HCT116 (cell line): ENCODE results near the gene MICALL1. TPM values are rescaled to one million over a fixed set of nuclear protein-coding genes. Genes with fewer than 3 reads are reported as not detected.

Experiments used
- ATAC-seq: fragments of 200-7000 bp; cut with Tn5 transposase; 2 replicates; pipeline ENCODE4 v1.9.1; 2020; ENCODE audit warnings: mild to moderate bottlenecking, moderate library complexity
- BruUV-seq: library from RNA; stranded (reverse); fragments of 400-500 nt; replicated peaks from 2 replicates; lab custom pipeline; 2021; lab: Mats Ljungman, UMichigan
- CTCF ChIA-PET: fragments of 300-600 bp; sonication (Branson Sonifier 250); formaldehyde crosslinking; loops from one replicate; lab custom pipeline; 2021; ENCODE audit warnings: antibody characterized with exemption; lab: Charles Lee
- POLR2A ChIA-PET: fragments of 300-600, 350-600 bp; sonication (Branson Sonifier 250); formaldehyde crosslinking; loops from one replicate; lab custom pipeline; 2021; ENCODE audit warnings: antibody characterized with exemption; lab: Charles Lee
- RAD21 ChIA-PET, 2 experiments: fragments of 300-600 bp; sonication (Branson Sonifier 250); formaldehyde crosslinking; loops; one replicate each; lab custom pipeline; 2023; ENCODE audit warnings: low total read pairs in 2 of 2; ENCODE audit not compliant: uncharacterized antibody in 2 of 2, unreplicated experiment in 2 of 2, low non-redundant PET in 1 of 2; lab: Charles Lee
- DNase-seq: peaks from one replicate; pipeline ENCODE4 v3.0.0-alpha.2; 2010; ENCODE audit warnings: low read depth, low spot score
- H2AFZ ChIP-seq: fragments of 200-600 bp; shearing (Covaris generic), sonication (generic); 2 replicates; pipeline ENCODE4 v1.6.1; 2017; ENCODE audit warnings: low read depth, mixed run types, mixed read lengths, antibody characterized with exemption, low read length; ENCODE audit not compliant: poor library complexity, severe bottlenecking
- H3K27ac ChIP-seq: 2 replicates; pipeline ENCODE4 v1.5.1; 2012; ENCODE audit warnings: low read depth, low read length
- H3K27me3 ChIP-seq: fragments of 200-600 bp; sonication (generic); 2 replicates; pipeline ENCODE4 v1.6.1; 2016; ENCODE audit warnings: mixed run types, low read length, mixed read lengths; ENCODE audit not compliant: insufficient read depth
- H3K36me3 ChIP-seq, 2 experiments: fragments of 200-500 bp in 1 of 2; fragments of 200-600 bp in 1 of 2; sonication (Bioruptor generic) in 1 of 2; sonication (generic) in 1 of 2; 2 replicates each; pipeline versions ENCODE4 v1.5.1 to v1.6.1; 2014 to 2016; ENCODE audit warnings: low read length in 2 of 2, inconsistent platforms in 1 of 2, mixed read lengths in 1 of 2, mixed run types in 1 of 2; ENCODE audit not compliant: insufficient read depth in 2 of 2, control insufficient read depth in 1 of 2
- H3K4me1 ChIP-seq, 2 experiments: fragments of 200-600 bp in 1 of 2; sonication (generic) in 1 of 2; 2 replicates each; pipeline versions ENCODE4 v1.5.1 to v1.6.1; 2012 to 2017; ENCODE audit warnings: low read length in 2 of 2, inconsistent platforms in 1 of 2, mild to moderate bottlenecking in 1 of 2, mixed read lengths in 1 of 2, mixed run types in 1 of 2, moderate library complexity in 1 of 2; ENCODE audit not compliant: insufficient read depth in 2 of 2, control insufficient read depth in 1 of 2
- H3K4me2 ChIP-seq: fragments of 200-600 bp; sonication (generic); 2 replicates; pipeline ENCODE4 v1.6.1; 2017; ENCODE audit warnings: mixed run types, low read length, mixed read lengths
- H3K4me3 ChIP-seq, 2 experiments: fragments of 200-600 bp in 1 of 2; sonication (generic) in 1 of 2; replicated peaks in 1 of 2; 2 replicates each; pipeline ENCODE4 v1.5.1; 2011 to 2016; ENCODE audit warnings: low read length in 2 of 2, control low read depth in 1 of 2, low read depth in 1 of 2, mild to moderate bottlenecking in 1 of 2, mixed read lengths in 1 of 2, mixed run types in 1 of 2
- H3K79me2 ChIP-seq: fragments of 200-600 bp; sonication (generic); 2 replicates; pipeline ENCODE4 v1.6.1; 2017; ENCODE audit warnings: mild to moderate bottlenecking, mixed run types, low read length, moderate library complexity, mixed read lengths; ENCODE audit not compliant: insufficient read depth
- H3K9ac ChIP-seq: fragments of 200-600 bp; sonication (generic); 2 replicates; pipeline ENCODE4 v1.6.1; 2016; ENCODE audit warnings: low read length, mixed read lengths
- H3K9me2 ChIP-seq: fragments of 200-600 bp; sonication (generic), shearing (Covaris generic); 2 replicates; pipeline ENCODE4 v1.6.1; 2017; ENCODE audit warnings: mixed run types, mild to moderate bottlenecking, moderate library complexity; ENCODE audit not compliant: insufficient read depth
- H3K9me3 ChIP-seq, 2 experiments: fragments of 200-500 bp in 1 of 2; fragments of 200-600 bp in 1 of 2; sonication (Bioruptor generic) in 1 of 2; sonication (generic) in 1 of 2; 2 replicates each; pipeline ENCODE4 v1.6.1; 2014 to 2017; ENCODE audit warnings: low read length in 2 of 2, mixed read lengths in 2 of 2, inconsistent platforms in 1 of 2, low read depth in 1 of 2, mild to moderate bottlenecking in 1 of 2, mixed run types in 1 of 2, moderate library complexity in 1 of 2; ENCODE audit not compliant: control insufficient read depth in 1 of 2, insufficient read depth in 1 of 2
- H4K20me1 ChIP-seq: fragments of 200-600 bp; sonication (generic), shearing (Covaris generic); 2 replicates; pipeline ENCODE4 v1.6.1; 2017; ENCODE audit warnings: mixed run types, mild to moderate bottlenecking, moderate library complexity; ENCODE audit not compliant: insufficient read depth
- CBX3 ChIP-seq: IDR thresholded peaks from 2 replicates; pipeline ENCODE4 v1.6.1; 2012; ENCODE audit warnings: low read depth
- EGR1 ChIP-seq: IDR thresholded peaks from 2 replicates; pipeline ENCODE4 v1.6.1; 2012; ENCODE audit warnings: low read depth
- ELF1 ChIP-seq: IDR thresholded peaks from 2 replicates; pipeline ENCODE4 v1.6.1; 2012; ENCODE audit warnings: low read depth, borderline replicate concordance
- EZH2phosphoT487 ChIP-seq: fragments of 200-600 bp; IDR thresholded peaks from 2 replicates; pipeline ENCODE4 v1.6.1; 2018; ENCODE audit warnings: antibody characterized with exemption, borderline replicate concordance
- POLR2AphosphoS5 ChIP-seq: IDR thresholded peaks from 2 replicates; pipeline ENCODE4 v1.6.1; 2011; ENCODE audit warnings: mild to moderate bottlenecking, low read depth, low read length, moderate library complexity
- SRF ChIP-seq: IDR thresholded peaks from 2 replicates; pipeline ENCODE4 v1.6.1; 2012; ENCODE audit warnings: low read depth
- TCF7L2 ChIP-seq: IDR thresholded peaks from 2 replicates; pipeline ENCODE4 v1.7.0; 2011; ENCODE audit warnings: borderline replicate concordance, inconsistent platforms; ENCODE audit not compliant: insufficient read depth, insufficient read length; ENCODE audit errors: extremely low read depth
- ZFX ChIP-seq: fragments of 450-650 bp; IDR thresholded peaks from 2 replicates; pipeline ENCODE4 v1.6.1; 2017
- intact Hi-C: fragments of 100-400 bp; cut with micrococcal nuclease; formaldehyde crosslinking; loops from 2 replicates; pipeline ENCODE4 v1.10.0; 2022
- total RNA-seq: library from RNA; stranded (reverse); gene quantifications from one replicate; pipeline ENCODE4 v1.2.1, GENCODE V29; 2021; ENCODE audit not compliant: unreplicated experiment
- TF ChIP-seq, protein P1 (sequence below): IDR thresholded peaks from 2 replicates; pipeline ENCODE4 v1.6.1; 2012
- TF ChIP-seq, protein P2 (sequence below): IDR thresholded peaks from 2 replicates; pipeline ENCODE4 v1.6.1; 2012

MICALL1 gene
- total RNA-seq, 1 experiment from 2014 or later: 35.2 TPM

DNA sequence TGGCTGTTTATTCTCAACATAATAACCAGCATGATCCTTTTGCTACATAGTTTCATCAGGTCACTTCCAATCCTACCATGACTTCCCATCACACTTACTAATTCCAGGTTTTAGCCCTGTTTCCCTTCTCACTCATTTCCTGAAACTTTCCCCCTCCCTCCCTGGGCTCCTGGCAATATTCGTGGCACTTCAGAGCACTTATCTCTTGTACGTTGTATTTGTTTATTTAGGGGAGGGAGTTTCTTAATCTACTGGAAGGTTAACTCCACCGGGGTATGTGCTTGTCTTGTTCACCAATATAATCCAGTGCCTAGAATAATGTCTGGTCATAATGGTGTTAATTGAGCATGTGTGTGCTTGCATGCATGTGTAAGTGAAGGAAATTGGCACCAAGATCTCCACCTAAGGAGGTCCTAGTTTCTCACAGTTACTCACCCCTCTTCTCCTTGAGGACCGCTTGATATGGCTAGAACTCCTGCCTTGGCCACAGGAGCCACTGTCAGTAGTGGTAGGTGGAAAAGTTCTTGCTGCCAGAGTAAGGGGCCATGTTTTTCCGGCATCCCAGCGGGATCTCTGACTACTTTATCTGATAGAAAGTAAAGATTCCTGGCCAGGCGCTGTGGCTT, 45.2 kb upstream of the MICALL1 start:
- Histone ChIP-seq H3K27me3 (no peaks in the 10 kb centered on the region), H3K4me2 (no peak overlapping the region), H3K9me2 (no peaks in the 10 kb centered on the region), H3K9ac (no peak overlapping the region), H3K79me2 (peaks cover 93% of the 10 kb centered on the region), H3K9me3 (no peaks in the 10 kb centered on the region), H2AFZ (no peak overlapping the region), H3K4me3 (no peak overlapping the region), H3K4me1 (peaks cover 0 to 5% of the 10 kb centered on the region in 2 experiments; a peak in 2 of 4 replicates), H3K36me3 (peaks cover 41 to 78% of the 10 kb centered on the region in 2 experiments), H3K27ac (no peak overlapping the region), H4K20me1 (peaks cover 6% of the 10 kb centered on the region)
- BruUV-seq: no TSS peak
- CTCF ChIA-PET: interaction anchor here (0.7 to 3.9 kb wide), 2 partner anchors 10 to 43 kb away, joined by 3 to 33 read pairs; no protein-coding TSS in a partner anchor
- RAD21 ChIA-PET: no interaction called here
- TF ChIP-seq SRF (no peak), TCF7L2 (no peak), POLR2AphosphoS5 (no peak), ELF1 (no peak), CBX3 (no peak), EZH2phosphoT487 (no peak), EGR1 (no peak), ZFX (no peak)
- TF ChIP-seq, protein P1, sequence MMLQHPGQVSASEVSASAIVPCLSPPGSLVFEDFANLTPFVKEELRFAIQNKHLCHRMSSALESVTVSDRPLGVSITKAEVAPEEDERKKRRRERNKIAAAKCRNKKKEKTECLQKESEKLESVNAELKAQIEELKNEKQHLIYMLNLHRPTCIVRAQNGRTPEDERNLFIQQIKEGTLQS: no peak
- TF ChIP-seq, protein P2, sequence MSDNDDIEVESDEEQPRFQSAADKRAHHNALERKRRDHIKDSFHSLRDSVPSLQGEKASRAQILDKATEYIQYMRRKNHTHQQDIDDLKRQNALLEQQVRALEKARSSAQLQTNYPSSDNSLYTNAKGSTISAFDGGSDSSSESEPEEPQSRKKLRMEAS: no peak
- ATAC-seq: no peak
- intact Hi-C loops: no loop called here
- no peak for DNase-seq
- POLR2A ChIA-PET: interaction anchor here (1.0 kb wide), 1 partner anchor 41 kb away, joined by 3 read pairs; no protein-coding TSS in a partner anchor
